ENCODE measurements around the gene FAM120B. TPM values are rescaled to one million over a fixed set of nuclear protein-coding genes. Genes with fewer than 3 reads are reported as not detected.

Gene FAM120B
- total RNA-seq, 1 experiment from 2014 or later = 25.2 TPM

GRCh38 chr6:170280689-170281045, 25.9 kb upstream of the FAM120B start:
- H4K20me1 ChIP-seq (ENCODE audit: insufficient read depth) = no peaks in the 10 kb centered on the region
- H3K9me3 ChIP-seq (ENCODE audit: control insufficient read depth in 1 of 2, insufficient read depth in 1 of 2, low read depth in 1 of 2, low read length in 2 of 2) = no peaks in the 10 kb centered on the region
- RAD21 ChIA-PET (ENCODE audit: low non-redundant PET in 1 of 2, low total read pairs in 2 of 2, uncharacterized antibody in 2 of 2, unreplicated experiment in 2 of 2) = no interaction called here
- H3K4me1 ChIP-seq (ENCODE audit: control insufficient read depth in 1 of 2, insufficient read depth in 2 of 2, low read length in 2 of 2) = peaks cover 0 to 11% of the 10 kb centered on the region in 2 experiments; a peak in 3 of 4 replicates
- intact Hi-C loops (cut with micrococcal nuclease) = no loop called here
- H3K4me2 ChIP-seq (ENCODE audit: low read length) = peak overlapping the region; percentile 65
- POLR2A ChIA-PET = no interaction called here
- H3K36me3 ChIP-seq (ENCODE audit: control insufficient read depth in 1 of 2, insufficient read depth in 2 of 2, low read length in 2 of 2) = no peaks in the 10 kb centered on the region
- no peak overlapping the region for H2AFZ ChIP-seq (ENCODE audit: low read depth, low read length, poor library complexity, severe bottlenecking)
- H3K9ac ChIP-seq (ENCODE audit: low read length) = peak overlapping the region; percentile 19; the same call in 1 of the 2 replicates
- no peak overlapping the region; the same call in 1 of the 2 replicates for H3K27ac ChIP-seq (ENCODE audit: low read depth, low read length)
- no peaks in the 10 kb centered on the region for H3K27me3 ChIP-seq (ENCODE audit: insufficient read depth, low read length)
- H3K9me2 ChIP-seq (ENCODE audit: insufficient read depth) = no peaks in the 10 kb centered on the region
- DNase-seq (ENCODE audit: low read depth, low spot score) = no peak
- H3K4me3 ChIP-seq (replicated peaks in 1 of 2; ENCODE audit: low read depth in 1 of 2, low read length in 2 of 2) = peak overlapping the region in 1 of 2 experiments; percentile 36; a peak in 2 of 4 replicates
- no TSS peak for BruUV-seq (replicated peaks)
- H3K79me2 ChIP-seq (ENCODE audit: insufficient read depth, low read length) = no peaks in the 10 kb centered on the region
- ATAC-seq = no peak
- CTCF ChIA-PET = no interaction called here
- no peak for TF ChIP-seq EGR1 (IDR thresholded peaks at IDR 0.05; ENCODE audit: low read depth)

GRCh38 chr6:170281331-170282292, 24.9 kb upstream of the FAM120B start:
- Histone ChIP-seq H3K27me3 (ENCODE audit: insufficient read depth, low read length) (no peaks in the 10 kb centered on the region), H3K27ac (ENCODE audit: low read depth, low read length) (no peak overlapping the region), H3K9me3 (ENCODE audit: control insufficient read depth in 1 of 2, insufficient read depth in 1 of 2, low read depth in 1 of 2, low read length in 2 of 2) (no peaks in the 10 kb centered on the region), H3K4me1 (ENCODE audit: control insufficient read depth in 1 of 2, insufficient read depth in 2 of 2, low read length in 2 of 2) (peaks cover 0 to 11% of the 10 kb centered on the region in 2 experiments; a peak in 3 of 4 replicates), H2AFZ (ENCODE audit: low read depth, low read length, poor library complexity, severe bottlenecking) (no peak overlapping the region), H3K4me2 (ENCODE audit: low read length) (no peak overlapping the region), H4K20me1 (ENCODE audit: insufficient read depth) (no peaks in the 10 kb centered on the region), H3K36me3 (ENCODE audit: control insufficient read depth in 1 of 2, insufficient read depth in 2 of 2, low read length in 2 of 2) (no peaks in the 10 kb centered on the region), H3K9me2 (ENCODE audit: insufficient read depth) (no peaks in the 10 kb centered on the region), H3K79me2 (ENCODE audit: insufficient read depth, low read length) (no peaks in the 10 kb centered on the region), H3K4me3 (replicated peaks in 1 of 2; ENCODE audit: low read depth in 1 of 2, low read length in 2 of 2) (no peak overlapping the region), H3K9ac (ENCODE audit: low read length) (no peak overlapping the region)
- no TSS peak for BruUV-seq (replicated peaks)
- POLR2A ChIA-PET = no interaction called here
- no peak for DNase-seq (ENCODE audit: low read depth, low spot score)
- intact Hi-C loops (cut with micrococcal nuclease) = no loop called here
- RAD21 ChIA-PET (ENCODE audit: low non-redundant PET in 1 of 2, low total read pairs in 2 of 2, uncharacterized antibody in 2 of 2, unreplicated experiment in 2 of 2) = no interaction called here
- CTCF ChIA-PET = no interaction called here
- TF ChIP-seq EGR1 (IDR thresholded peaks at IDR 0.05; ENCODE audit: low read depth) (no peak), SIN3A (IDR thresholded peaks at IDR 0.05; ENCODE audit: low read depth) (no peak), JUND (IDR thresholded peaks at IDR 0.05) (no peak), POLR2A (IDR thresholded peaks at IDR 0.05; ENCODE audit: borderline replicate concordance, extremely low read depth, insufficient read depth, insufficient read length) (no peak)
- ATAC-seq = no peak

All from HCT116 (cell line).